MM.1S (cell line): Measurements from ENCODE around the gene OSER1.

Source experiments
- DNase-seq: peaks from one replicate; pipeline ENCODE4 v3.0.0-alpha.2; 2015
- H2AFZ ChIP-seq: fragments of 300-600 bp; sonication (generic); 2 replicates; pipeline ENCODE4 v1.6.0; 2016; ENCODE audit warnings: antibody characterized with exemption, low read length
- H3F3A ChIP-seq: fragments of 300-600 bp; sonication (generic); 2 replicates; pipeline ENCODE4 v1.6.1; 2016; ENCODE audit warnings: mild to moderate bottlenecking, antibody characterized with exemption, low read length, moderate library complexity, mixed read lengths; ENCODE audit not compliant: insufficient read depth
- H3K27ac ChIP-seq: fragments of 300-600 bp; sonication (generic); 2 replicates; pipeline ENCODE4 v1.5.1; 2016; ENCODE audit warnings: mild to moderate bottlenecking, low read length
- H3K27me3 ChIP-seq: fragments of 300-600 bp; sonication (generic); replicated peaks from 2 replicates; pipeline ENCODE4 v1.6.0; 2016; ENCODE audit warnings: low read length; ENCODE audit not compliant: insufficient read depth
- H3K36me3 ChIP-seq: fragments of 300-600 bp; sonication (generic); replicated peaks from 2 replicates; pipeline ENCODE4 v1.6.1; 2016; ENCODE audit warnings: mild to moderate bottlenecking, low read length, mixed read lengths; ENCODE audit not compliant: insufficient read depth
- H3K4me1 ChIP-seq: fragments of 300-600 bp; sonication (generic); 2 replicates; pipeline ENCODE4 v1.6.1; 2016; ENCODE audit warnings: low read length, mixed read lengths
- H3K4me2 ChIP-seq: fragments of 300-600 bp; sonication (generic); 2 replicates; pipeline ENCODE4 v1.6.0; 2016; ENCODE audit warnings: low read depth, low read length
- H3K4me3 ChIP-seq: fragments of 300-600 bp; sonication (generic); 2 replicates; pipeline ENCODE4 v1.5.1; 2016; ENCODE audit warnings: low read length, mixed read lengths
- H3K79me2 ChIP-seq: fragments of 300-600 bp; sonication (generic); 2 replicates; pipeline ENCODE4 v1.6.1; 2016; ENCODE audit warnings: mixed run types, low read length, mixed read lengths
- H3K9ac ChIP-seq: fragments of 300-600 bp; sonication (generic); 2 replicates; pipeline ENCODE4 v1.6.1; 2016; ENCODE audit warnings: low read length, mixed read lengths
- H3K9me2 ChIP-seq: fragments of 300-600 bp; sonication (generic); replicated peaks from 2 replicates; pipeline ENCODE4 v1.6.1; 2016; ENCODE audit warnings: mild to moderate bottlenecking, low read length, mixed read lengths; ENCODE audit not compliant: insufficient read depth
- H3K9me3 ChIP-seq: fragments of 300-600 bp; sonication (generic); replicated peaks from 2 replicates; pipeline ENCODE4 v1.6.1; 2016; ENCODE audit warnings: mild to moderate bottlenecking, low read length, mixed read lengths; ENCODE audit not compliant: insufficient read depth
- H4K20me1 ChIP-seq: fragments of 300-600 bp; sonication (generic); 2 replicates; pipeline ENCODE4 v1.6.1; 2016; ENCODE audit warnings: mild to moderate bottlenecking, low read length, moderate library complexity, mixed read lengths; ENCODE audit not compliant: insufficient read depth
- EZH2 ChIP-seq: fragments of 300-600 bp; sonication (generic); optimal IDR thresholded peaks from 2 replicates; pipeline ENCODE3; 2017; ENCODE audit warnings: low read depth, mild to moderate bottlenecking, antibody characterized with exemption, low read length, mixed read lengths
- EZH2phosphoT487 ChIP-seq: fragments of 300-600 bp; sonication (generic); IDR thresholded peaks from 2 replicates; pipeline ENCODE4 v1.6.1; 2018; ENCODE audit warnings: antibody characterized with exemption, low read length
- TF ChIP-seq, protein P1 (sequence below): fragments of 300-600 bp; sonication (generic); IDR thresholded peaks from 2 replicates; pipeline ENCODE4 v1.5.1; 2016; ENCODE audit warnings: antibody characterized with exemption, low read length, mixed read lengths

OSER1 gene

GRCh38 chr20:44170816-44171410 lies 39.7 kb downstream of the OSER1 start:
- no peaks in the 10 kb centered on the region for H3K4me1 ChIP-seq
- no peak for TF ChIP-seq EZH2
- TF ChIP-seq EZH2phosphoT487 = no peak
- TF ChIP-seq, protein P1, sequence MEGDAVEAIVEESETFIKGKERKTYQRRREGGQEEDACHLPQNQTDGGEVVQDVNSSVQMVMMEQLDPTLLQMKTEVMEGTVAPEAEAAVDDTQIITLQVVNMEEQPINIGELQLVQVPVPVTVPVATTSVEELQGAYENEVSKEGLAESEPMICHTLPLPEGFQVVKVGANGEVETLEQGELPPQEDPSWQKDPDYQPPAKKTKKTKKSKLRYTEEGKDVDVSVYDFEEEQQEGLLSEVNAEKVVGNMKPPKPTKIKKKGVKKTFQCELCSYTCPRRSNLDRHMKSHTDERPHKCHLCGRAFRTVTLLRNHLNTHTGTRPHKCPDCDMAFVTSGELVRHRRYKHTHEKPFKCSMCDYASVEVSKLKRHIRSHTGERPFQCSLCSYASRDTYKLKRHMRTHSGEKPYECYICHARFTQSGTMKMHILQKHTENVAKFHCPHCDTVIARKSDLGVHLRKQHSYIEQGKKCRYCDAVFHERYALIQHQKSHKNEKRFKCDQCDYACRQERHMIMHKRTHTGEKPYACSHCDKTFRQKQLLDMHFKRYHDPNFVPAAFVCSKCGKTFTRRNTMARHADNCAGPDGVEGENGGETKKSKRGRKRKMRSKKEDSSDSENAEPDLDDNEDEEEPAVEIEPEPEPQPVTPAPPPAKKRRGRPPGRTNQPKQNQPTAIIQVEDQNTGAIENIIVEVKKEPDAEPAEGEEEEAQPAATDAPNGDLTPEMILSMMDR = no peak

GRCh38 chr20:44167736-44168135 lies 42.8 kb downstream of the OSER1 start:
- Histone ChIP-seq H3K9me3 (no peaks in the 10 kb centered on the region), H3K36me3 (no peaks in the 10 kb centered on the region), H4K20me1 (no peaks in the 10 kb centered on the region), H3K9ac (no peak overlapping the region), H3K27me3 (no peaks in the 10 kb centered on the region), H3F3A (no peaks in the 10 kb centered on the region), H3K27ac (no peak overlapping the region), H3K4me1 (no peaks in the 10 kb centered on the region), H3K4me2 (no peak overlapping the region), H3K9me2 (no peaks in the 10 kb centered on the region), H2AFZ (no peak overlapping the region), H3K4me3 (no peak overlapping the region), H3K79me2 (no peaks in the 10 kb centered on the region)
- TF ChIP-seq, protein P1 = no peak
- TF ChIP-seq EZH2 (no peak), EZH2phosphoT487 (no peak)
- DNase-seq = no peak

More at GRCh38 chr20:44170816-44171410, 39.7 kb downstream of the OSER1 start:
- H3K4me3 ChIP-seq = no peak overlapping the region
- H3K9me2 ChIP-seq = no peaks in the 10 kb centered on the region
- no peaks in the 10 kb centered on the region for H3K36me3 ChIP-seq
- no peaks in the 10 kb centered on the region for H3K9me3 ChIP-seq
- H4K20me1 ChIP-seq = no peaks in the 10 kb centered on the region
- no peak for DNase-seq
- no peak overlapping the region for H3K9ac ChIP-seq
- no peaks in the 10 kb centered on the region for H3K79me2 ChIP-seq
- no peak overlapping the region for H2AFZ ChIP-seq
- H3K27me3 ChIP-seq = no peaks in the 10 kb centered on the region
- H3K4me2 ChIP-seq = no peak overlapping the region
- no peaks in the 10 kb centered on the region for H3F3A ChIP-seq
- no peak overlapping the region for H3K27ac ChIP-seq

DNA sequence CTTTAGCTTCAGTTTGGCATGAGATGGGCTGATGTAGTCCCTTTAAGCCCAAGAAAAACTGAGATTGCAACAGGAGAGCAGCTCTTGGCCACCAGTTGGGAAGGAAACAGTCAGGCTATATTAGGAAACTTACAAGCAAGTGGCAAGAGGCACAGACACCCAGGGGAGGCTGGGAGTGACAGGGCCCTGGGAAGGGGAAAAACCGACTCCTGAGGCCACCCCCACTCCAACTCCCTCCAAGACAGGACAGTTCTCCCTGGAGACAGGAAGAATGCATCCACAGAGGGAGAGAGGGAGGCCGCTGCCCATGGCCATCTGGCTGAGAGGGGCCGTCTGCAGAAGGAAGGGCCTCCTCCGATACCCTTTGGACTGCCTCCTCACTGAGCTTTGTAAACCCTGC lies 44.1 kb downstream of the OSER1 start:
- Histone ChIP-seq H3K9ac (no peak overlapping the region), H3F3A (no peaks in the 10 kb centered on the region), H3K36me3 (no peaks in the 10 kb centered on the region), H3K4me2 (no peak overlapping the region), H3K9me3 (no peaks in the 10 kb centered on the region), H3K4me3 (no peak overlapping the region), H3K9me2 (no peaks in the 10 kb centered on the region), H3K79me2 (no peaks in the 10 kb centered on the region), H3K4me1 (no peaks in the 10 kb centered on the region), H3K27ac (no peak overlapping the region), H2AFZ (no peak overlapping the region), H4K20me1 (no peaks in the 10 kb centered on the region), H3K27me3 (no peaks in the 10 kb centered on the region)
- TF ChIP-seq EZH2phosphoT487 (no peak), EZH2 (no peak)
- TF ChIP-seq, protein P1 = no peak
- DNase-seq = no peak
